GM19328 (cell line): ENCODE results near the gene PPP6R1.

Experiments used
- ATAC-seq: cut with Tn5 transposase; IDR thresholded peaks from one replicate; pipeline ENCODE4 v1.9.1; 2021; ENCODE audit warnings: mild to moderate bottlenecking, moderate library complexity; ENCODE audit not compliant: unreplicated experiment

The PPP6R1 gene

DNA sequence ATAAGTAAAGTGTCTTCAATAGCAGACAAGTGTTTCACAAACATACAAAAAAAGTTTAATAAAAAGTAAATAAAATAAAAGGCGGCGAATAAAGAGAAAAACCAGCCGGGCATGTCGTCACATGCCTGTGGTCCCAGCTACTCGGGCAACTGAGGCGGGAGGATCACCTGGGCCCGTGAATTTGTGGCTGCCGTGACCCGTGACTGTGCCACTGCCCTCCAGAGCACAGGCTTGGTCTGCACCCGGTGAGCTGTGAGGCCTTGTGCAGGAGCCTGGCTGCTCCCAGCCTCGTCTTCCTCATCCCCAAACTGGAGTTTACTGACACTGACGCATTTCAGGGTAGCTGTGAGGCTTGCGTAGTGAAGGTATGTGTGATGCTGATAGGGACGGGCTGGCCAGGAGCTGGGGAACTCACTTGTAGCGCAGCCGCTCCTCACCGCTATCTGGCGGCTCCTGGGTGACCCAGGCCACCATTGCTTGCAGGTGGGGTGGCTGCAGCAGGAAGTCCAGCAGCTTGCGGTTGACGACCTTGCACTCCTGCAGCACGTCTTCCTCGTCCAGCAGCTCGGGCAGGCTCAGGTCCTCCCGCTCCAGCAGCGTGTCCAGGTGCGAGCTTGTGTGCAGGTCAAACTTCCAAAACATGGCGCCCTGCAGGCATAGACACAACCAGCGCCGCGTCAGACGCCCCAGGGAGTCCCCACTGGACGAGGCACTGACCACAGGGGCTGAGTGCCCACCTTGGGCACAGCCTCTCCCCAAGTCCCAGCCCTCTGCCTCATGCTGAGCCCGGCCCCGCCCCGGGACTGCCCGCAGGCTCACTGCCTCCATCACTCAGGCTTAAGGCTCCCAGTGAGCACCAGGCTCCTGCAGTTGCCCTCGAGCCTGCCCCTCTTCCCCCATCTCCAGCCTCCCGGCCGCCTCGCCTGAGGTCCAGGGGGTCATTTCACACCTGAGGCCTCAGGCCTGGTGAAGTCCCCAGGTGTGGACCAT lies 12.1 kb downstream of the PPP6R1 start:
- no peak for ATAC-seq

DNA sequence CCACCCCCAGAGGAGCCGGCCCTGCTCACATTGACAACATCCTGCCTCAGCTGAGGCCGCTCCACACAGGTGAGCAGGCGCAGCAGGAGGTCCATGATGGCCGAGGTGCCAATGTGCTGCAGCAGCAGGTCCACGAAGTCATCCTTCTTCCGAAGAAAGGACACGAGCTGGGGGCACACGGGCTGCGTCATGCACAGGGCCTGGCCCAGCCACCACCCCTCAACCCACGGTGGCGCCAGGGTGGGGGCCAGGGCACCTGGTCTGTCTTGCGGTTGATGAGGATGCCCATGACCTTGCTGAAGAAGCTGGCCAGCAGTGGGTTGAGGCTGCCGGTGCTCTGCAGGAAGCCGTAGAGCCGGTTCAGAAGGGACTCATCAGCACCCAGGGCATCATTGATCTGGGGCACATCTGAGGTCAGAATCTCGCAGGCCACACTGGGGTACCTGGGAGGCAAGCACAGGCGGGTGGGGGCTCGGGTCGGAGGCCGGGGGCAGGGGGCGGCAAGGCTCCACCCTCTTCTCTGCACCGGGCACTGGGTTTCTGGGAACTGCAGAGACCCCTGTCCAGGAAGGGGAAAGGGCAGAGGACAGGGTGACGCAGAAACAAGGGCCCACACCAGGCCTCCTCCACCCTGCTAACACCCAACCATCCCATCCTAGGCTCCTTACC lies 13.4 kb downstream of the PPP6R1 start:
- ATAC-seq: no peak

DNA sequence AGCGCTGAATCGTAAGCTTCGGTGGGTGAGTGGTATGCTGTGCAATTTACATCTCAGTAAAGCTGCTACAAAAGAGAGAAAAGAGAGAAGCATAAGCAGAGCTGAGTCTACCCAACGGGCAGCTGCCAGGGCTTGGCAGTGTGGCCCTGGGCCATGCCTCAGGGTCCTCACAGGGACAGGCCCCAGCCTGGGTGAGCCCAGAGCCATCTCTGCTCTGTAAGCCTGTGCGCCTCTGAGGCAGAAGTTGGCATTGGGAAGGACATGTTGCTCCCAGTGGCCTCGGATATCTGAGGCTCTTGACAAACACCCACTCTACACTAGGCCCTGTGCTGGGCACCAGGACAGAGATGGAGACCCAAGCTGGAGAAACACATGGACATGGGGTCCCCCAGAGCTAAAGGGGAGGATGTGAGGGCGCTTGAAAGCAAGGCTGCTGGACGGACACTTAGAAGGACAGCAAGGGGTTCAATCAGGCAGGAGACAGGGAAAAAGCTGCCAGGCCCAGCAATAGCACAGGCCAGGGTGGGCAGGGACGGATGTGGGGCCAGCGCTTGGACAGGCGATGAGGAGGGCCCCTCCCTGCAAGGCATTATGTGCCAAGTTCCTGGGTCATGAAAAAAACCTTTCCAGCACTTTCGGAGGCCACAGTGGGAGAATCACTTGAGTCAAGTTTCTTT lies 14.7 kb downstream of the PPP6R1 start:
- ATAC-seq: no peak

DNA sequence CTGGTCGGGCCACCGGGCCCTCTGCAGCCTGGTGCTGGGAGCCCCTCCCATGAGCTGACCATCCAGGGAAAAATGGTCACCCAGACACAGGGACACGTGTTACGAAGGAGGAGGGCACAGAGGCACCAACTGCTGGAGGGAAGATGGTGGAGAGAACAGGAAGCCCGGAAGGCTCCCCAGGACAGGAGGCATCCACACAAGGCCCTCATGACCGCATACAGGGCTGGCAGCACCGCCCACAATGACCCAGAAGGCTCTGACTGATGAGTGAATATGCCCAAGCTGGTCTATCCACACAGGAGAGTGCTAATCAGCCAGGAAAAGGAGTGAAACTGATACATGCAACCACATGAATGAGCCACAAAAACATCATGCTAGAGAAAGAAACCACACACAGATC lies 16.3 kb downstream of the PPP6R1 start:
- ATAC-seq: no peak

DNA sequence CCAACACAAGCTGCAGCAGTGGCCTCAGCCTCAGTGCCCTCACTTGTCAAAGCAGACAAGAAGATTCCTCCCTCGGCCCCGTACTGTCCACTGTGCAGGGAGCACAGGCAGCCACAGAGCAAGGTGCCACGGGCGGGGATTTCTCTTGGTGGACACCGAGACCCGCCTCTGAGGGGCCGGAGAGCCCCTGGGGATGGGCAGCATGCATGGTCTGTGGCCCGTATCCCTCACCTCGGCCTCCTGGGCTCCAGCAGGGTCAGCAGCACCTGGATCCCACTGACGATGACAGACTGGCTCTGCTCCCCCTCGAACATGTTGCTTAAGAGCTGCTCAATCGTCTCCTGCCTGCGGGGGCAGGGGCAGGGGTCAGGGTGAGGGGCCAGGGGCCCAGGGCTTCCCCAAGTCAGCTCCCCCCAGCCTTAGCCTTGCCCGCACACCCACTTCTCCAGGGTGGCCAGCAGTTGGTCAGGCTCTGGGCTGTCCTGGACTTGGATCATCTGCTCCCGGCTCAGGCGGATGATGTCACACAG lies 16.8 kb downstream of the PPP6R1 start:
- ATAC-seq: no peak

DNA sequence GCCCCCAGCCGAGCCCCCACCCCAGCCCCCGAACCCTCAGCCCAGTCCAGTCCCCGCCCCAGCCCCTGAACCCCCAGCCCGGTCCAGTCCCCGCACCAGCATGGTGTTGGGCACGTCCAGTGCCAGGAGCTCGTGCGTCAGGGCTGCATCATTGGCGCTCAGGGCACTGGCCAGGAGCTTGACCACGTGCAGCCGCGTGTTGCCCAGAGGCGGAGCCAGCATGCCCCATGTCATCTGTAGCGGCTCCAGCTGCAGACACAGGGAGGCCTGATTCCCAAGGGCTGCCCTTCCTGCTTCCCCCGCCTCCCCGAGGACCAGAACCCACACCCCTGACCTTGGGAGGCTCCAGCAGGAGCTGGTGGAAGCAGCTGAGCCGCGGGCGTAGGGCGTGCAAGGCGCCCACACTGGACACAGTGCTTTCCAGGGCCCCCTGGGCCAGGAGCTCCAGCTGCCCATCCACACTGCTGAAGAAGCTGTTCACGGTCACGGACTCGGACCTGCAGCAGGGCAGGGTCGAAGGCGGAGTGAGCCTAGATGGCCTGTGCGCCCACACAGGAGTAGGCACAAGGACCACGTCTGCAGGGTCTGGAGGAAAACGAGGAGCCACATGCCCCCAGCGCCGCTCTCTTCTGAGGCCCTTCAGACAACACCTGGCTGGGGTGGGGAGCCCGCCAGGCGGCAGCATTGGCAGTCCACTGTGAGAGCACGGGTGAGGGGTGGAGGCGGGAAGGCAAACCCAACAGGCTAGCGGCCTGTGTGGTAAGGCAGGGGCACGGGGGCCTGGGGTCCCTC lies 17.5 kb downstream of the PPP6R1 start:
- no peak for ATAC-seq

DNA sequence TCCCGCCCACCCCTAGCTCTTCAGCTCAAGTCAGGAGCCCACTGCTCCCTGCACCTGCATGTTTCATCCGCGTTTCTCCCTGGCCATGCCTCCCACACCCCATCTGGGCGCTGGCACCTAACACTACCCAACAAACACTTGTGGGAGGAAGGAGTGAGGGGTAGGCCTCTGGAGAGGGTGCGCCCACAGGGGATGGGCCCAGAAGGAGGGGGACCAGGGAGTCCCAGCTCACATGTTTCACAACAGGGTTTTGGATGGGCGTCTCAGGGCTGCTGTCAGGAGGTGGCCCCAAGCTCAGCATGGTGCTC lies 18.1 kb downstream of the PPP6R1 start:
- ATAC-seq: no peak

DNA sequence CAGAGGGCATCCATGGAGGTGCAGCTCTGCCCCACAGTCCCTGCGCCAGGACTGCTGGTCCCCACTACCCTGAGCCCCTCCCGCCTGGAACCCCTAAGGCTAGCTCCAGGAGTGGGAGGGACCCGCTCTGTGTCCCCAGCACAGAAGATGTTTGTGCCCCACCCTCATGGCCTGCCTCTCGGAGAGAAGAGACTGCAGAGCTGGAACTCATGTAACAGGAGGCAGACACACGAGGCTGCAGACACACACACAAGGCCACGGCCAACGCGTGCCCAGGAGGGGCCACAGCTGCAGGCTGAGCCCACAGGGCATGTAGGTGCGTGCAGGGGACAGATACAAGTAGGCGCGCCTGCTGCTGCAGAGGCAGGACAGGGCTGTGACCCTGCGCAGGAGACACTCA lies 19.8 kb downstream of the PPP6R1 start:
- no peak for ATAC-seq

DNA sequence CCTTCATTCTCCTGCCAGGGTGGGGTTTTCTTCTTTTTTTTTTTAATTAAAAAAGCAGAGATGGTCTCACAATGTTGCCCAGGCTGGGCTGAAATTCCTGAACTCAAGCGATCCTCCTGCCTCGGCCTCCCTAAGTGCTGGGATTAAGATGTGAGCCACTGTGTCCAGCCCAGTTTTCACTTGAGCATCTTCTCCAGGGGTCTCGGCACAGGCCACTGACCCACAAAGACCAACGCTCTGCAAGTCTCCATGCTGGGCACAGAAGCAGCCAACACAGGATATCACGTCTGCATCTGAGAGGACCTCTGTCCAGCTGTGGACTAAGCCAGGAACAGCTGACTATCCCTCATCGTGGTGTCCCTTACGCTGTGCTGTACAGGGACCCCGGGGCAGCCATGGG lies 20.8 kb downstream of the PPP6R1 start:
- ATAC-seq: no peak

DNA sequence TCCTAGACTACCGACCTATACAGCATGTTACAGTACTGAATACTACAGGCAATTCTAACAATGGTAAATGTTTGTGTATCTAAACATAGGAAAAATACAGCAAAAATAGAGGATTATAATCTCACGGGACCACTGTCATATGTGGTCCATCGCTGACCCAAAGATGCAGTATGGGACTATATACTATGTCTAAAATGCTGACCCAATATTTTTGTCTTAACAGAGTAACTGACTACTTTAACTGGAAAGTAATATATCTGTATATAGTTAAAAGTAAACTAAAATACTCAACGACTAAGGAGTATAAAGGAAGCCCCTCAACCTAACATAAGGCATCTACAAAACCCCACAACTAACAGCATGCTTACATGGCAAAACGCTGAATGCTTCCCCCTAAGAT lies 25.8 kb downstream of the PPP6R1 start:
- no peak for ATAC-seq

DNA sequence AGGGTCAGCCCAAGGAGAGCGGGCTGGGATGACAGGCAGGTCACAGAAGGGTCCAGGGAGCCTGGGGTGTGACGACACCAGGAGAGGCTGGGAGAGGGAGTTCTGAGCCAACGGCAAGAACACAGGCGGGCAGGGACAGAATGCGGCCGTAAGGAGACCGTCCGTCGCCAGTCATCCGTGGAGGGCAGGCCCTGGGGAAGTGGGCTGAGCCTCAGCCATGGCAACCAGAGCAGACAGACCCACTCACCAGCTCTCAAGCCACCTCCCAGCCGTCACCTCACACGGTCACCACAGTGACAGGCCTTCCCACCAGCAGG lies 26.6 kb downstream of the PPP6R1 start:
- ATAC-seq: no peak

DNA sequence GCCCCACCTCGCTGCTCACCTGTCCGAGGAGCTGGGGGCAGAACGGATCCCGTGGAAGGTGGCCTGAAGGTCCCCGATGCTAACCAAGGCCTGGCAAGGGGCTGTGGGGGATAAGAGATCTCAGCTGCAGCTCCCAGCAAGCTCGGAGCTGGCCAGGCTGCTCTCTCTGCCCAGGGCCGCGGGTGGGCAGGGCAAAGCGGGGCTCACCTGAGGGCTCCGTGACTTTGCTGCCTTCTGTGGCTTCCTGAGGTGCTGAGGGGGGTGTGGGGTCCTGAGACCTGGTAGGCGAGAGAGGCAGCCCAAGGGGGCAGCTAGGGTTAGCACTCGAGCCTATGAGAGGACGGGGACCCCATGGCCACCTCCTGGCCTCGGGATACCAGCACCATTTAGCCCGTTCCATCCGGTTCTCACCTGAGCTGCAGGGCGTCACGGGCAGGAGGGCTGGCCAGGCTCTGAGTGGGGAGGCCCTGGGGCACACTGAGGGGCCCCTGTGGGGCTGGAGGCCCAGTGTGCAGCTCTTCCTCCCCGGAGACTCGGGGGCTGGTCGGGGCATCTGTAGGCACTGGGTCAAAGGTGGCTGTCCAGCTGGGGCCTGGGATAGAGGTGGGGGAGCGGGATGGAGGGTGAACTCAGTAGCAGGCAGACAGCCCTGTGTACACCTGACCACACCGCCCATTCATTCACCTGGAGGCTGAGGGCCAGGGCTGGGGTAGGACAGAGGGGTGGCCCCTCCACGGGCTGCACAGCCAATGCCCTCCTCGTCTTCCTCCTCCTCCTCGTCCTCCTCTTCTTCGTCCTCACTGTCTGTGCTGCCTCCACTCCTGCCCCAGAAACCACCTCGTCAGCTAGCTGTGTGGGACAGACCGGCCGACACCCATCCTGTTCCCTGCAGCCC lies 27.2 kb downstream of the PPP6R1 start:
- ATAC-seq: no peak

DNA sequence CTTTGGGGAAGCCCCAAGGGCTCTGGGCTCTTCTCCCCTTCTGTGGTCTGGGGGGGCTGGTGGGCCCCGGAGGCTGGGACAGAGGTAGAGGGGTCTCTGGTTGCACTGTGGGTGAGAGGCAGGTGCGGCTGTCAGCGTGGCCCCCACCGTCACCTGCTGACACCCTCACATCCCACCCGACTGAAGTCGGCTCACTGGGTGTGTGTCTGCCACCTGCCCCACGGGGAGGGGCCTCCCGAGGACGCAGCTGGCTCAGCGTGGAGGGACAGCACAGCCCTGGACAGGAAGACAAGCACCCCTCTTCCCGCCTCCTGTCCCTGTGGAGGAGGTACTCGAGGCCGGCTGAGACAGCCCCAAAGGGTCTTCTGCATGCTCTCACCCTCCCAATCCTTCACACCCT lies 28.0 kb downstream of the PPP6R1 start:
- no peak for ATAC-seq

DNA sequence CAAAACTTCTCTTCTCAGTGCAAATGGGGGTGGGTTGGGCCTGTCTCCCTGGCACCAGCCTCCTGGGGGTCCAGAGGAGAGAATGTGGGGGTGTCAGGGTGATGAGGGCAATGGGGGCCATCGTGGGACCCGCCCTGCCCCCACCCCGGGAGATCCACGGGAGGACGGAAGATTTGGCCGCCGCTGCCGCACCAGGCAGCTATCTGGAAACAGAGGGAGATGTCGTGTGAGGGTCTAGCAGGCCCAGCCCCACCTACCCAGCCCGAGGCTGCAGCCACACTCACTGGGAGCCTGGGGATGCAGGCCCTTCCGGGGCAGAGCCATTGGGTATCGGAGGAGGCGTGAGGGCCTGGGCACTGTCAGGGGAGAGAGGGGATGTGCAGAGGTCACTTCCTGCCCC lies 28.5 kb downstream of the PPP6R1 start:
- ATAC-seq: no peak

DNA sequence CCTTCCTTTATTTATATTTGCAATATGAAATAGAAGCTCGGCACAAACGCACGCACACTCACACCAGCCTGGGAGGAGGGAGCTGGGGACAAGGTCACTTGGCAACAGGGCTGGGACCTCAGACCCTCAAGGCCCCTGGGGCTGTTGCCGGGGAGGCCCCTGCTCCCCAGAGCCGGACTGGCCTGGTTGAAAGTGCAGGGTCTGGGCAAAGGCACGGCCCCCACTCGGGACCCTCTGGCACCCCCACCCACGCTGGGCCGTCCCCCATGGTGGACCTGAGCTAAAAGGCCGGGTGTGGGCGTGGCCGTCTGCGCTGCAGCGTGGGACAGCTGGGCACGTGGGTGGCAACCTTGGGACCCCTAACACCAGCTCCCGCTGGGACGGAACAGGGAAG lies 29.0 kb downstream of the PPP6R1 start:
- ATAC-seq: no peak

DNA sequence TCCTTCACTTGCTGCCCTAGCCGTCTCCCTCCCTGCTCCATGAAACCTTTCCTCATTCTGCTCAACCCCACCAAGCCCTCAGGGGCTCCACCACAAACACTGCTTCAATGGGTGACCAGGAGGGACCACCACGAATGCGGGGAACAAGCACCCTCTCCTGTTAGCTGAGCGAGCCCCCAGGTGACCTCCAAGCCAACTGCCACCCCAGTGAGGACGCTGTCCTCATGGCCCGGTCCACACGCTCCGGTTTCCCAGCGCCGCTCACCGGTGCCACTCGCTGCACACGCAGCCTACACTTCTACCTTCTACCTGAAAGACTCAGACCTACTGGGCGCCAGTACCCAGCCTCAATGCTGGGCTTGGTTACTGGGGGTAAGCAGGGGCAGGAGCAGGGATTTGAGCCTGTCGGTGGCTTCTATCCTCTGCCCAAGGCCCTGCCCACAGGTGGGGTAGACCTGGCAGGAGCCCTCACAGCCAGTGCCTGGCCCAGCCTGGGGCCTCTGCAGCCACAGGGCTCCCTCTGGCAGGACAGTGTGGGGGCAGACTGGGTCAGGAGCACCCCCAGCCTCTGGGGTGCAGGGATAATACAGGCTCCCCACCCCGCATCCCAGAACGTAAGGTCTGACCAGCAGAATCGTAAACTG lies 29.6 kb downstream of the PPP6R1 start:
- no peak for ATAC-seq

DNA sequence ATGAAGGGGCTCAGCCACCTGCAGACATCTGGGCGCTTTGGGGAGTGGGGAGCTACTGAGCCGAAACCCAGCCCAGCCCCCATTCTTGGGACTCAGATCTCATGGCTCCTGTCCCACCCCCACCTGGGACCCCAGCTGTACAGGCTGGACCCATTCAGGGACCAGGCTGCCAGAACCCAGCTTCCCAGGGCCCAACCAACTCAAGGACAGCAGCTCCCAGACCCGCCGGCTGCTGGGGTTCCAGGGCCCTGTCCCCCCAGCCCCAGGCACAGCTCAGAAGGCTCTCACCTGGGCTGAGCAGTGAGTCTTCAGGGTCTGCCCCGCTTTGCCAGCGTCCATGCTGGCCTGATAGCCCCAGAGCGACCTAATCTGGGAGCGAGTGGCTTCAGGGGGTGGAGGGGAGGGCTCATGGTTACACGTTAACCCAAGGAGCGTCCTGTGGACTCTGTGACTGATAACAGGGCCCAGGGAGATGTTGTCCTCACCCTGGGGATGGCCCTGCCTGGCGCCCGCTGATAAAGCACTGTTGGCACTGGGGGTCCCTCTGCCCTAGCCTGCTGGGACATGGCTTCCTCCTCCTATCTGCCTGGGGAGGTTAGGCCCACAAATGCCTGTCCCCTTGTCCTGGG lies 30.3 kb downstream of the PPP6R1 start, which contains the start of gene TMEM86B:
Gene TMEM86B, minus strand, starts transcription at position 361 of the 629 bp plus-strand sequence. Its CDS starts 22 bp downstream, at position 339.
- ATAC-seq: no peak

DNA sequence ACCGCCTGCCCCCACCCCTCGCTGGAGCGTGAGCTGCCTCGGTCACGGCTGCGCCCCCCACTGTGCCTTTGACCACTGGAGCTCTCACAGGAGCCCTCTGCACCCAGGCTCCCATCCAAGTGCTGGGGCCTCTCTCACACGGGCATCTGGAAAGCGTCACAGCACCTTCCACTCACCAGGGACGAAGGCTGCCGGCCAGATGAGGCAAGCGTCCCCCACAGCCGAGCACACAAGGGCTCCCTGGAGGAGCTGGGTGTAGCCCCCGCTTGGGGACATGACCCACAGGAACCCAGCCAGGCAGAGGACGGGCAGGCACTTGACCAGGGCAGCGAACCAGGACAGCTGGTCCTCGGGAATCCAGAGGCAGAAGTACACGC lies 30.8 kb downstream of the PPP6R1 start:
- no peak for ATAC-seq
